ENCODE measurements around the gene SMOC2.
"Not testable (repeated sequence)": the region's sequence is repeated elsewhere in the genome, so short reads cannot be mapped to it uniquely, and the experiment has no call there.

Gene SMOC2

GRCh38 chr6:168608113-168608400 is 167.1 kb downstream of the SMOC2 start:
- DNase-seq = no peak

- no peak for DNase-seq
These were observed 168.2 kb downstream of the SMOC2 start for GRCh38 chr6:168609026-168609685.

GRCh38 chr6:168609914-168610490 is 169.0 kb downstream of the SMOC2 start:
- no peak for DNase-seq

DNA sequence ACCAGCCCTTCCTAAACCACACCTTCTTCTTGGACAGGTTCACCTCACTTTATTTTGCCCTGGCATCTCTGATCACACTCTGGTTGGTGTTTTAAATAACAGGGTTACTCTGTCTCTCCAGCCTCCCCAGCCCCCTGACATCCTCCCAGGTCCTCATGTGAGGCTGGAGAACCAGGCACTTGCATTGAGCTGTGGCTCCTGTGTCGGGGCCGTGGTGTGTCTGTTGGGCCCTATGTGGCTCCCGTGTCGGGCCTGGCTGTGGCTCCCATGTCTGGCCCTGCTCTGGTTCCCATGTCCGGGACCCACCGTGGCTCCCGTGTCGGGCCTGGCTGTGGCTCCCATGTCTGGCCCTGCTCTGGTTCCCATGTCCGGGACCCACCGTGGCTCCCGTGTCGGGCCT is 170.0 kb downstream of the SMOC2 start:
- not testable (repeated sequence) for DNase-seq

- DNase-seq = no peak
These were observed 170.7 kb downstream of the SMOC2 start for GRCh38 chr6:168611691-168612090.

- no peak for DNase-seq
These were observed 171.6 kb downstream of the SMOC2 start for GRCh38 chr6:168612586-168612985.

DNA sequence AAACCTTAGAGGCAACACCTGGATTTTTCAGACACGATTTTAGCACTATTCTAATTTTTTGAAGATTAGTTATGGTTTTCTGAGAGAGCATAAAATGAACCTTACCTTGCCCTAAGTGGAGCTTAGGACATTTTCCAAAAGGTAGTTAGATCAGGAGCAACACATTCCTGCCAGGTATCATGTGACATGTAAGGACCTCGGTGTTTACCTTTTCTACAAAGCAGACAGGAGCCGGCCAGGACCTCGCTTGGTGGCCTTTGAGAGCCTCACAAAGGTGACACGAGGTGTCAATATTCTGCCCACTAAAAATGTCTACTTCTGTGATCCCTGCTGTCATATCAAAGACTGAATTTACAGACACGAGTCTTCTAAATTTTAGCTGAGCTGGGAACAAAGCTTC is 174.9 kb downstream of the SMOC2 start:
- DNase-seq = no peak

GRCh38 chr6:168616816-168617765 is 176.1 kb downstream of the SMOC2 start:
- DNase-seq = no peak

GRCh38 chr6:168618546-168619315 is 177.7 kb downstream of the SMOC2 start:
- DNase-seq = no peak

- no peak for DNase-seq
These were observed 178.8 kb downstream of the SMOC2 start for GRCh38 chr6:168619560-168620314.

- DNase-seq = no peak
These were observed 179.6 kb downstream of the SMOC2 start for GRCh38 chr6:168620578-168620977.

DNA sequence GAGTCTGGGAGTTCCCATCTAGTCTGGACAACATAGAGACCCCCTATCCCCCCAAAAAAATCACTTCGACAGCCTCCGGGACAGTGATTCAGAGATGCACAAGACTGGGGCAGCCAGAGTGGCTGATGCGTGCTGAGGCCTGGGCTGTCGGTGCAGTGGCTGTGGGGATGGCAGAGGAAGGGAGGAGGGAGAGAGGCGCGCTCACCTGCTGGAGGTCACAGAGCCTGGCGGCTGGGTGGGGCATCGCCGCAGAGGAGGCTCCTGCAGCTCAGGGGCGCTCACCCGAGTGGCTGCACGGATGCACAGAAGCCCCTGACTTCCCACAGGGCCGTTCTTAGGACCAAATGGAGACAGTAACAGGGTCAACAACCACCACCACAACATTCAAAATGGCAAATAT is 182.8 kb downstream of the SMOC2 start:
- DNase-seq = no peak

- DNase-seq = no peak
These were observed 183.6 kb downstream of the SMOC2 start for GRCh38 chr6:168624540-168624939.

DNA sequence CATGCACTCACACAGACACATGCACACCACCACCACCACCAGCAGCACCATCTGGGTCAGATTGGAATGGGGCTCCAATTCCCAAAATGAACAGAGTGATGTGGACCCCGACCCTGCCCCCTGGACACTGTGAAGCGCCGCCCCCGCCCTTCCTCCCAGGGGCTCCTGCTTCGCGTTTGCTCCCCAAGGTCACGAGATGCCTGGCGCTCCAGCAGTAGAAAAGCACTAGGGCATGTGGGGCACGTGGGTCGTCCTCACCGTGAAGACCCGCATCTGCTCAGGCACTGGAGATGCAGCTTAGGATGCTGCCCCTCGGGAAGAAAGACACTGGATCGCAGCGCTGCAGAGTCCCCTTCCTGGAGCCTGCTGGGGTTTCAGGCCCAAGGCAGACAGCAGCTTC is 184.0 kb downstream of the SMOC2 start:
- no peak for DNase-seq

- DNase-seq = no peak
These were observed 184.6 kb downstream of the SMOC2 start for GRCh38 chr6:168625602-168626001.

- no peak for DNase-seq
These were observed 185.1 kb downstream of the SMOC2 start for GRCh38 chr6:168626046-168626602.

DNA sequence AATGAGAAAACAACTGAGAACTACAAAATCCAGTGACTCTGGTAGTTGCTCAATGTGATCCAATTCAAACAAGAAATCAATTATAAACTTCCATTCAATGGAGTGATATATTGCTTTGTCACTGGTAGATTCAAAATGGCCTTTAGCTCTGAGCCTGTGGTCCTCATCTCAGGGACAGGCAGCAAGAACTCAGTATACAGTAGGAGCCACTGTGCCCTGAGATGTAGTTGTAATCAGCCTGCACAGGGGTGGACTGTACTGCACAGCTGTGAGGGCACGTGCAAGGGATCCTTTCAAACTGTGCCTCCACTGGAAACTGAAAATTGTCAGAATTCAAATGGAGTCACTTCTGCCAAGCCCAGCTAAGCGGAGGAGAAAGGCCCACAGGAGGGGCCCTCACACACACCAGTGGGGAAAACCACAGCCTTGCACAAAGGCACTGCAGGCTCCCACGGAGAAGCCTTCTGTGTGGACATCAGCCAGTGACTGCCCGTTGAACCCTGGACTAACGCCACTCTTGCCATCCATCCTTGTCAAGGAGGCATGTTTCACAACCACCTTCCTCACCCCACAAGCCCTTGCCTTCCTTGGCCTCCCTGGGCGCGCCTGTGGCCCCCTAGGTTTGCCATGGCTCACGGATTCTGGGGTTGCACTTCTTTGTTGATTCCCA is 186.7 kb downstream of the SMOC2 start:
- no peak for DNase-seq

DNA sequence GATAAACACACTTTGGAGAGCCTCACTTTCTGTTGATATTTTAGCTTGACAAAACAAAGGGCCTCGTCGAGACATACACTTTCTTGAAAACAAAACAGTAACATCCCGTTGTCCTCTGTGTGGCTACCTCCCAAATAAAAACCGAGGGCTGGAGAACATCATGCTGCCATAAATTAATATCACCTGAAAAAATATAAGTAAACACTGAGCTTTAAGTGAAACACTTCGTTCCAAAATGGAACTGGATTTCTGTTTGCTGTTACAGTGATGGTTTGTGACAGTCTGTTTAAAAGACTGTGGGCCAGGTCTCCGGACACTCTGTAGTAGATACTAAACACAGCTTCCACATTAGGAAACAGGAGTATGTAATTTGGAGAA is 187.2 kb downstream of the SMOC2 start:
- DNase-seq = no peak

GRCh38 chr6:168628732-168629245 is 187.8 kb downstream of the SMOC2 start:
- no peak for DNase-seq

- DNase-seq = no peak
These were observed 190.6 kb downstream of the SMOC2 start for GRCh38 chr6:168631564-168631963.

DNA sequence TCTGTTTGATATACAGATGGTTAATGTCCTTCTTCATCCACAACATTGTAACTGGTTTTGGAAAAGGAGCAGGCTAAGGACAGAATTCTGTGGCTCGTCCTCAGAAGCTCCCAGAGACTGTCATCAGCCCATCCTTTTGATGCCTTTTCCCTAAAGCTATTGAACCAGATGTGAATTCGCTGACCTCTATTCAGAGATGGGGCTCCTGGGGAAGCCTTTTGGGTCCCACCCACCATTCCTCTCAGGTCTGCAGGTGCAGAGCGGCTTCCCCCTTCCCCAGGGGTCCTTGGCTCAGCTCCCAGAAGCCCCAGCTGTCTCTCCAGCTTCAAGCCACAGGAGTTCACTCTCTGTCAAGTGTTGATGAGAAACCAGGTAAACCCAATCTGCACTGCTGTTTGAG is 191.7 kb downstream of the SMOC2 start:
- DNase-seq = no peak

Data from central memory CD4-positive, alpha-beta T cell (primary cell).